K562 (cell line): ENCODE results near the gene ICAM3. TPM values are rescaled to one million over a fixed set of nuclear protein-coding genes. Genes with fewer than 3 reads are reported as not detected.

ENCODE experiments used
- BRCA1 ChIP-seq, 2 experiments: fragments of 450-650 bp in 1 of 2; sonication (generic) in 1 of 2; formaldehyde crosslinking in 1 of 2; IDR thresholded peaks; 2 replicates each; pipeline versions ENCODE4 v1.5.0 to v1.6.1; 2017 to 2020; ENCODE audit warnings: mild to moderate bottlenecking in 1 of 2, missing genetic modification reagents in 1 of 2
- DACH1 ChIP-seq: fragments of 450-650 bp; IDR thresholded peaks from 2 replicates; pipeline ENCODE4 v1.6.1; 2018; ENCODE audit not compliant: partially characterized antibody
- POLR2H ChIP-seq: IDR thresholded peaks from 2 replicates; pipeline ENCODE4 v1.6.1; 2016; ENCODE audit warnings: missing genetic modification characterization, low read depth, mild to moderate bottlenecking, control low read depth, missing compliant biosample characterization, moderate library complexity
- RAD51 ChIP-seq: fragments of 450-650 bp; IDR thresholded peaks from 2 replicates; pipeline ENCODE4 v1.7.1; 2016; ENCODE audit warnings: low read depth, mild to moderate bottlenecking, borderline replicate concordance
- ZMIZ1 ChIP-seq, 2 experiments: fragments of 150-350 bp in 1 of 2; IDR thresholded peaks; 2 replicates each; pipeline ENCODE4 v1.6.1; 2012 to 2016; ENCODE audit warnings: low read depth in 2 of 2, low read length in 2 of 2, mild to moderate bottlenecking in 1 of 2, moderate library complexity in 1 of 2
- ZNF134 ChIP-seq: fragments of 250-450 bp; sonication (Bioruptor Pico); conservative IDR thresholded peaks from 2 replicates; pipeline ENCODE4 v1.4.0; 2020
- polyA plus RNA-seq, 8 experiments: library from polyadenylated mRNA; depleted of rRNA in 4 of 8; stranded (reverse) in 5 of 8; unstranded in 3 of 8; fragments of >200 nt; fragmentation: Nextera tagmentation in 2 of 8; fragmentation: Illumina TruSeq in 1 of 8; extraction: Ambion mirVana in 2 of 8; extraction: Trizol in 1 of 8; gene quantifications; 2 replicates each; pipeline versions ENCODE4 v1.2.1 to v1.2.3, GENCODE V29; 2011 to 2014; ENCODE audit warnings: inconsistent platforms in 1 of 8, missing spikeins in 1 of 8
- total RNA-seq, 7 experiments: library from RNA; depleted of rRNA in 6 of 7; stranded (reverse); fragments of >200 nt in 6 of 7; fragmentation: Illumina TruSeq in 2 of 7; extraction: Trizol in 2 of 7; gene quantifications; 2 replicates each; pipeline versions ENCODE4 v1.2.1 to v1.2.3, GENCODE V29; 2011 to 2021; ENCODE audit warnings: low replicate concordance in 1 of 7
- TF ChIP-seq, protein P1 (sequence below): fragments of 450-650 bp; IDR thresholded peaks from 2 replicates; pipeline ENCODE4 v1.6.1; 2016; ENCODE audit warnings: mild to moderate bottlenecking
- TF ChIP-seq, protein P2 (sequence below), 2 experiments: IDR thresholded peaks; 2 replicates each; pipeline ENCODE4 v1.6.1; 2012; ENCODE audit warnings: improper control_type of control experiment in 2 of 2, low read depth in 2 of 2, low read length in 2 of 2, borderline replicate concordance in 1 of 2
- TF ChIP-seq, protein P3 (sequence below): fragments of 250-450 bp; sonication (Bioruptor Pico); IDR thresholded peaks from 2 replicates; pipeline ENCODE4 v1.8.0; 2022; ENCODE audit warnings: inconsistent platforms

Gene ICAM3
- total and polyA plus RNA-seq, 9 of the 15 experiments (the other 6 are each of a cell fraction or from before 2014, with no cell fraction given), result 6.5 to 39.5 (median 24.2) TPM

- TF ChIP-seq RAD51 (no peak; the same call in 1 of the 2 replicates), ZNF134 (no peak), ZMIZ1 (IDR thresholded peaks at IDR 0.05; ENCODE audit: low read depth in 2 of 2, low read length in 2 of 2) (no peak; a peak in 1 of 4 replicates), DACH1 (no peak), BRCA1 (IDR thresholded peaks at IDR 0.05) (no peak), BRCA1 (CRISPR knock-in tag; IDR thresholded peaks at IDR 0.05) (0 out of 2 replicates have a peak, but pooled peaks have one; percentile 84), POLR2H (tag) (peak; percentile 89)
- TF ChIP-seq, protein P1, sequence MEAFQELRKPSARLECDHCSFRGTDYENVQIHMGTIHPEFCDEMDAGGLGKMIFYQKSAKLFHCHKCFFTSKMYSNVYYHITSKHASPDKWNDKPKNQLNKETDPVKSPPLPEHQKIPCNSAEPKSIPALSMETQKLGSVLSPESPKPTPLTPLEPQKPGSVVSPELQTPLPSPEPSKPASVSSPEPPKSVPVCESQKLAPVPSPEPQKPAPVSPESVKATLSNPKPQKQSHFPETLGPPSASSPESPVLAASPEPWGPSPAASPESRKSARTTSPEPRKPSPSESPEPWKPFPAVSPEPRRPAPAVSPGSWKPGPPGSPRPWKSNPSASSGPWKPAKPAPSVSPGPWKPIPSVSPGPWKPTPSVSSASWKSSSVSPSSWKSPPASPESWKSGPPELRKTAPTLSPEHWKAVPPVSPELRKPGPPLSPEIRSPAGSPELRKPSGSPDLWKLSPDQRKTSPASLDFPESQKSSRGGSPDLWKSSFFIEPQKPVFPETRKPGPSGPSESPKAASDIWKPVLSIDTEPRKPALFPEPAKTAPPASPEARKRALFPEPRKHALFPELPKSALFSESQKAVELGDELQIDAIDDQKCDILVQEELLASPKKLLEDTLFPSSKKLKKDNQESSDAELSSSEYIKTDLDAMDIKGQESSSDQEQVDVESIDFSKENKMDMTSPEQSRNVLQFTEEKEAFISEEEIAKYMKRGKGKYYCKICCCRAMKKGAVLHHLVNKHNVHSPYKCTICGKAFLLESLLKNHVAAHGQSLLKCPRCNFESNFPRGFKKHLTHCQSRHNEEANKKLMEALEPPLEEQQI, result no peak
- TF ChIP-seq, protein P2, sequence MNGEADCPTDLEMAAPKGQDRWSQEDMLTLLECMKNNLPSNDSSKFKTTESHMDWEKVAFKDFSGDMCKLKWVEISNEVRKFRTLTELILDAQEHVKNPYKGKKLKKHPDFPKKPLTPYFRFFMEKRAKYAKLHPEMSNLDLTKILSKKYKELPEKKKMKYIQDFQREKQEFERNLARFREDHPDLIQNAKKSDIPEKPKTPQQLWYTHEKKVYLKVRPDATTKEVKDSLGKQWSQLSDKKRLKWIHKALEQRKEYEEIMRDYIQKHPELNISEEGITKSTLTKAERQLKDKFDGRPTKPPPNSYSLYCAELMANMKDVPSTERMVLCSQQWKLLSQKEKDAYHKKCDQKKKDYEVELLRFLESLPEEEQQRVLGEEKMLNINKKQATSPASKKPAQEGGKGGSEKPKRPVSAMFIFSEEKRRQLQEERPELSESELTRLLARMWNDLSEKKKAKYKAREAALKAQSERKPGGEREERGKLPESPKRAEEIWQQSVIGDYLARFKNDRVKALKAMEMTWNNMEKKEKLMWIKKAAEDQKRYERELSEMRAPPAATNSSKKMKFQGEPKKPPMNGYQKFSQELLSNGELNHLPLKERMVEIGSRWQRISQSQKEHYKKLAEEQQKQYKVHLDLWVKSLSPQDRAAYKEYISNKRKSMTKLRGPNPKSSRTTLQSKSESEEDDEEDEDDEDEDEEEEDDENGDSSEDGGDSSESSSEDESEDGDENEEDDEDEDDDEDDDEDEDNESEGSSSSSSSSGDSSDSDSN (IDR thresholded peaks at IDR 0.05; ENCODE audit: borderline replicate concordance in 1 of 2, low read depth in 2 of 2, low read length in 2 of 2), result peak; percentile 53 to 70; a peak in 1 of 4 replicates
- TF ChIP-seq, protein P3, sequence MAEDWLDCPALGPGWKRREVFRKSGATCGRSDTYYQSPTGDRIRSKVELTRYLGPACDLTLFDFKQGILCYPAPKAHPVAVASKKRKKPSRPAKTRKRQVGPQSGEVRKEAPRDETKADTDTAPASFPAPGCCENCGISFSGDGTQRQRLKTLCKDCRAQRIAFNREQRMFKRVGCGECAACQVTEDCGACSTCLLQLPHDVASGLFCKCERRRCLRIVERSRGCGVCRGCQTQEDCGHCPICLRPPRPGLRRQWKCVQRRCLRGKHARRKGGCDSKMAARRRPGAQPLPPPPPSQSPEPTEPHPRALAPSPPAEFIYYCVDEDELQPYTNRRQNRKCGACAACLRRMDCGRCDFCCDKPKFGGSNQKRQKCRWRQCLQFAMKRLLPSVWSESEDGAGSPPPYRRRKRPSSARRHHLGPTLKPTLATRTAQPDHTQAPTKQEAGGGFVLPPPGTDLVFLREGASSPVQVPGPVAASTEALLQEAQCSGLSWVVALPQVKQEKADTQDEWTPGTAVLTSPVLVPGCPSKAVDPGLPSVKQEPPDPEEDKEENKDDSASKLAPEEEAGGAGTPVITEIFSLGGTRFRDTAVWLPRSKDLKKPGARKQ, result no peak
Observed at GRCh38 chr19:10332965-10333757, 6.3 kb downstream of the ICAM3 start, which contains the start of gene RAVER1 (continued).
